Measurements from ENCODE around the gene FAM53B. TPM values are rescaled to one million over a fixed set of nuclear protein-coding genes. Genes with fewer than 3 reads are reported as not detected.
"Not testable (repeated sequence)": the region's sequence is repeated elsewhere in the genome, so short reads cannot be mapped to it uniquely, and the experiment has no call there.

FAM53B gene
- total RNA-seq, 2 experiments from 2014 or later = 30.1 to 30.9 TPM

DNA sequence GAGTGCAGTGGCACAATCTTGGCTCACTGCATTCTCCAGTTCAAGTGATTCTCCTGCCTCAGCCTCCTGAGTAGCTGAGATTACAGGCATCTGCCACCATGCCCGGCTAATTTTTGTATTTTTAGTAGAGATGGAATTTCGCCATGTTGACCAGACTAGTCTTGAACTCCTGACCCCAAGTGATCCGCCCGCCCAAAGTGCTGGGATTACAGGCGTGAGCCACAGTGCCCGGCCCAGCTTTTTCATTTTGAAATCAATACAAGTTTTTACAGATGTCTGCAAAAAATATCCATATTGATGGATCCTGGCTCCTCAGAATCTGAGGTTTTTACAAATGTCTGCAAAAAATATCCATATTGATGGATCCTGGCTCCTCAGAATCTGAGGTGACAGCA, 155.8 kb downstream of the FAM53B start:
- DNase-seq; H3K27me3 Mint-ChIP-seq; CTCF ChIA-PET; H3K4me3 Mint-ChIP-seq; H3K9me3 Mint-ChIP-seq; H3K4me1 Mint-ChIP-seq; H3K27ac Mint-ChIP-seq; H3K36me3 Mint-ChIP-seq (ENCODE audit: low read depth); POLR2A ChIA-PET: not testable (repeated sequence)

DNA sequence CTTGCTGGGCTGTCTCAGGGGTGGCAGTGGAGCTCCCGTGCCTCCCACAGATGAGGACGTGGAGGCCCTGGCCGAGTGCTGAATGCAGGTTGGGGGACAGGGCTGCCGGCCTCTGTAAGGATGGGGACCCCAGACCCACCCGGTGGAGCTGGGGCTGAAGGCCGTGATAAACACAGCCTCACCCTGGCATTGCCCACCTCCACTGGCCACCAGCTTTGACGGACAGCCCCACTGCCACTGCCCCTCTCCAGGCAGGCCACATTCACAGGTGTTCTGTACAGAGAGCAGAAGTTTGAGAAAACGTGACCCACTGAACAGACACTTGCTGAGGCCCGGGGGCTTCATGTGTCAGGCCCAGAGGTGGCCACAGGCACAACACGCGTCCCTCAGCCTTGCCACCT, 156.4 kb downstream of the FAM53B start:
- no peak overlapping the region for H3K4me3 Mint-ChIP-seq
- no peaks in the 10 kb centered on the region for H3K4me1 Mint-ChIP-seq
- no peaks in the 10 kb centered on the region for H3K36me3 Mint-ChIP-seq (ENCODE audit: low read depth)
- no peak overlapping the region for H3K27ac Mint-ChIP-seq
- no peaks in the 10 kb centered on the region for H3K27me3 Mint-ChIP-seq
- ChIA-PET CTCF (no interaction called here), POLR2A (no interaction called here)
- no peaks in the 10 kb centered on the region for H3K9me3 Mint-ChIP-seq
- DNase-seq = no peak

DNA sequence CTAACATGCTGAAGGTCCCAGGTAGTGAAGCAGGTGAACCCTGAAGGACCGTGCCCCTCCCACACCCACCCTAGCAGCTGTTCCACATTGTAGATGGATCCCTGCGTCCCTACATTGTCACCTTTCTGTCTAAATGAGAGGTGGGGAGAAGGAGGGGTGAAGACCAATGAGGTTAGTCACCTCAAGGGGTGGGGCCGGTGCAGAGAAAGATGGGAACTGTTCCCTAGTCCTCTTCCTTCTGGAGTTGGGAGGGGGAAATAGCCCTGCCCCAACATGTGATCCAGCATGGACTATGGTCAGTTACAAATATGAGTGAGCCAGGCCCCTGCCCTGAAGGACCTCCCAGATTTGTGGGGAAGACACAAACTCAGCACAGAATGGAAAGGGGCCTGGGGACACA, 158.0 kb downstream of the FAM53B start:
- CTCF ChIA-PET = no interaction called here
- Mint-ChIP-seq H3K4me3 (no peak overlapping the region), H3K4me1 (no peaks in the 10 kb centered on the region)

DNA sequence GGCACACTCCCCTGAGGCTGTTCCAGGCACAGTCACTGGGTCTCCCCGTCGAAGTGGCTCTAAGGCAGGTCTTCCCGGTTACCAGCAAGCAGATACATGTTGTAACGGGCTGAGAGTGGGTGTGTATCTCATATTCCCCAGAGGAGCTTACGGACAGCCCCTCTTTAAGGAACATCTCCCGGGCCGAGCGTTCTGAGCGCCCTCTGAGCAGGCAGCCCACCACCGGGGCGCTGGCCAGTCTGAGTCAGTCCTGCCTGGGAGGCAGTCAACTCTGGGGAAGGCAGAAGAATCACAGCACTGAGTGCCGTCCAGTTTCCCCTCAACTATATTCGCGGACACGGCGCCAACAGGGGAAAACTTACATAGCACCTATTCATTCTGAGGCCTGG, 165.2 kb downstream of the FAM53B start:
- Mint-ChIP-seq H3K4me1 (no peaks in the 10 kb centered on the region), H3K4me3 (no peak overlapping the region), H3K27ac (no peak overlapping the region), H3K27me3 (peaks cover 2% of the 10 kb centered on the region), H3K36me3 (ENCODE audit: low read depth) (no peaks in the 10 kb centered on the region), H3K9me3 (peaks cover 6% of the 10 kb centered on the region)
- no peak for DNase-seq
- ChIA-PET CTCF (interaction anchor here (0.6 kb wide), 1 partner anchor 173 kb away, joined by 4 read pairs; no protein-coding TSS in a partner anchor), POLR2A (no interaction called here)

More for the DNA sequence above, 158.0 kb downstream of the FAM53B start:
- peaks cover 2% of the 10 kb centered on the region for H3K27me3 Mint-ChIP-seq
- no peak overlapping the region for H3K27ac Mint-ChIP-seq
- no peaks in the 10 kb centered on the region for H3K9me3 Mint-ChIP-seq
- H3K36me3 Mint-ChIP-seq (ENCODE audit: low read depth) = no peaks in the 10 kb centered on the region
- POLR2A ChIA-PET = no interaction called here
- no peak for DNase-seq

DNA sequence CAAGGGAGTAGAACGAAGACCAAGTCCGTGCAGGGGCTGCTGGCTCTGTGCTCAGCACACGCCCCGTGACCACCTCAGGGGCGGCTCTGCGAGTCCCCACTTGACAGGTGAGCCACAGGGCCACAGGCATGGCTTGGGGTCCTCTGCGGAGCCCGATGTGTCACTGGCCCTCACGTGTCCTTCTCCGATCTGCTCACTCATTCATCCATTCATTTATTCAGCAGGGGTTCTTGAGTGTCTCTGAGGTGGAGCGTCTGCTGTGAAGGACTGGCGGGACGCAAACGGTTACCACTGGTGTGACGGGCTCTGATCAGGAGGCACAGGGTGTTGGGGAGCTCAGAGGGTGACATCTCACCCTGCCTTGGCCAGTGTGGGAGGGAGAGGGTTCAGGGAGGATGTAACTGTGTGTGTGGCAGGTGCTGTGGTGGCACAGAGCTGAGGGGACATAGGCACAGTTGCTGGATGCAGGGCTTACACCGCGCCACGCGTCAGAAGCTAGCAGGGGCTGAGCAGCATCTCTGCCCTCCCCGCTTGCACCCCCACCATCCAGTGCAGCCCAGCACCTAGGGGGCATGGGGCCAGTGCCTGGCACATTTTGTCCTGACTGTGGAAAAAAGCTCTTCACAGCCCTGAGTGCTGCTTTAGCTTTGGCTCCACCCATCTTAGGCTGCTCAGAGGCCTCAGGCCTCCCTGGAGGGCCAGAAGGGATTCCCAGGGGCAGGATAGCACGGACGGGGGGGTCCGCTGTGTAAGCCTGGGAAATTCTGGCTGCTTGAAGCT, 165.8 kb downstream of the FAM53B start:
- no peaks in the 10 kb centered on the region for H3K36me3 Mint-ChIP-seq (ENCODE audit: low read depth)
- POLR2A ChIA-PET = no interaction called here
- CTCF ChIA-PET = interaction anchor here (0.6 kb wide), 1 partner anchor 174 kb away, joined by 4 read pairs; no protein-coding TSS in a partner anchor
- no peak overlapping the region for H3K27ac Mint-ChIP-seq
- H3K4me3 Mint-ChIP-seq = no peak overlapping the region
- no peak for DNase-seq
- H3K27me3 Mint-ChIP-seq = peaks cover 2% of the 10 kb centered on the region
- H3K4me1 Mint-ChIP-seq = no peaks in the 10 kb centered on the region
- peaks cover 6% of the 10 kb centered on the region for H3K9me3 Mint-ChIP-seq

DNA sequence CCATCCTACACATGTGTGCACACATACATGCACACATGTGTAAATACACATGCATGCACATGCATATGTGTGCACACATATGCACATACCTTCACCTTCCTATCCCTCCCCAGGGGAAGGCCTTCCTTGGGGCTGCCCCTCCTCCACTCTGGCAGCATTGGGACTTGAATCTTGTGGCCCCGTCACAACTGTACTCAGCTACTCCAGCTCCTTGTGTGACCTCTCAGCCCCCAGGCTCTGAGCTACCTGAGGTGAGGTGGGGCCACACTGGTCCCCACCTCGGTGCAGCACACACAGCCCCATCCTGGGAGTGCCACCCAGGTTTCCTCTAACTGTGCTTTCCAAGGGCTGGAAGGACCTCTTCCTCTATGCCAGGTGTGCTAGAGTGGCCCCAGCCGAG, 166.5 kb downstream of the FAM53B start:
- Mint-ChIP-seq H3K27ac (no peak overlapping the region), H3K9me3 (peaks cover 6% of the 10 kb centered on the region), H3K27me3 (peaks cover 2% of the 10 kb centered on the region), H3K36me3 (ENCODE audit: low read depth) (no peaks in the 10 kb centered on the region), H3K4me3 (no peak overlapping the region), H3K4me1 (no peaks in the 10 kb centered on the region)
- ChIA-PET POLR2A (no interaction called here), CTCF (no interaction called here)
- no peak for DNase-seq

DNA sequence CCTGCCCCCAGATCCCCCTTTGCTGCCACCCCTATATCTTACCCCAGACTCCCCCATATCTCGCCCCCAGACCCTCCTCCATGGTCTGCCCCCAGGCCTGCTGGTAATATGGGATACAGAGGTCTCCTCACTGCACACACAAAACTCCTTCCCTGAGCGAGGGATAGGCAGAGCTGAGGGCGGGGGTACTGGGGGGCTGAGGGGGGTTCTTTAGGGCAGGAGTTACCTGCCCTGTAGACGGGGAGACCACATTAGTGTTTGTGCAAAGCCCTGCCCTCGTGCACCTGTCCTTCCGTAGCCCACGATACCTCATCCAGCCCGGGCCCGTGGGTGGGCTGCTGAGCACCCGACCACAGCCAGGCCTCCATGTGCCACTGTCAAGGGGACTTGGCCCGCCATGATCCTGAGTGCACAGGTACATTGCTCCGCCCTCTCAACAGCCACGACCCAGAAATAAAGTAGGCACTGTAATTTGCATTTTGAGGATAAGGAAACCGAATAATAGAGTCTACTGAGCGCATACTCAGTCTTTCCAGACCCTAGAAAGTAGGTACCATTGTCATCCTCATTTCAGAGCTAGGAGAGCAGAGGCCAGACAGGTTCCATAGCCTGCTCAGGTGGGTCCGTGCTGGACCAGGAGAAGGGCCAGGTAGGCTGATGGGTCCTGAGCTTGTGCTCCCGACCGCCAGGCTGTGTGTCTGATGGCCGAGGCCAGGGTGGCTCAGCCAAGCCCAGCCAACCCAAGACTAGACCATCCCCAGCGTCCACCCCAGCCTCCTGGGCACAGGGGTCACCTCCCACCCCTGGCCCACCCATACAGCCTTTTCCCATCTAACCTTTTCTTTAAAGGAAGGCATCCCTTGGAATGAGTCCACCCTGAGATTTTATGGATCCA, 167.4 kb downstream of the FAM53B start:
- no peaks in the 10 kb centered on the region for H3K36me3 Mint-ChIP-seq (ENCODE audit: low read depth)
- H3K27me3 Mint-ChIP-seq = no peaks in the 10 kb centered on the region
- H3K9me3 Mint-ChIP-seq = peaks cover 6% of the 10 kb centered on the region
- no peak overlapping the region for H3K4me3 Mint-ChIP-seq
- H3K4me1 Mint-ChIP-seq = no peaks in the 10 kb centered on the region
- no peak overlapping the region for H3K27ac Mint-ChIP-seq
- POLR2A ChIA-PET = no interaction called here
- no peak for DNase-seq
- CTCF ChIA-PET = no interaction called here

DNA sequence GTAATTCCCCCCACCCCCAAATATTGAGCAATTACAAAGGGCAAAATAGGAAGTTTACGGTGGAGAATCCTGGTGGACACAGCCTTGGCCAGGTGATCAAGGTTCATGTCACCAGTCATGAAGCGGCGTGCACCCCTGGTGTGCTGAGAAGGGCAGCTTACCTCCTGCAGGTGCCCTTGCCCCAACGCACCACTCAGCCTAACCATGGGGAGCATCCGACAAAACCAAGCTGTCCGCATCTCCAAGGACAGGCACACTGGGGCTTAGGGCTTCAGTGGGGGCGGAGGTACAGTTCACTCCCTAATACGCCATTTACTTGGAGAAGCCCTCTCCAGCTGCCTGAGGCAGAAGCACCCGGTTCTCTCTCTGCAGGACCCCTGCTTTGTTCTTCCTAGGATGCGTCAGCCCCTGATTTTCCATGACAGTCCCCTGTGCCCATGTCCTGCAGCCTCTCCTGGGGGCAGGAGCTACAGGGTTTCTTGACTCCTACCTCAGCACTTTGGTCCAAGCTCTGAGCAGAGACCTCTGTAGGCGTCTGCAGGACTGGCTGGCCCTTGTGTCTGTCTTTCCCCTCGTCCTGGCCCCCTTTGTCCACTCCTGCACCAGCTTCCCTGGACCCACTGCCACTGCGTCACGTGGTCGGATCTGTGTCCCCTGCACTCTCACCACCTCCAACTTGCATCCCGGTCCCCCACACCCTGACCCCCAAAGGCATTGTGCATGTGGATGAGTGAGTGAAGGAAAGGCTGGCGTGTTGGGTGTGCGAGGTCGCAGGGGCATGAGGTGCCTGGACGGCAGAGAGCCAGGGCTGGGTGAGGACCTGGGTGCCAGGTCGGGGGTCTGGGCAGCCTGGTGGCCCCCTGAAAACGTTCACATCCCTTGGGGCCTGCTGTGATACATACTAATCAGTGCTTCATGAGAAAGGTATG, 168.8 kb downstream of the FAM53B start:
- ChIA-PET CTCF (no interaction called here), POLR2A (no interaction called here)
- Mint-ChIP-seq H3K4me1 (no peaks in the 10 kb centered on the region), H3K4me3 (no peak overlapping the region), H3K27me3 (no peaks in the 10 kb centered on the region), H3K36me3 (ENCODE audit: low read depth) (no peaks in the 10 kb centered on the region), H3K9me3 (peaks cover 6% of the 10 kb centered on the region), H3K27ac (no peak overlapping the region)
- DNase-seq = no peak

DNA sequence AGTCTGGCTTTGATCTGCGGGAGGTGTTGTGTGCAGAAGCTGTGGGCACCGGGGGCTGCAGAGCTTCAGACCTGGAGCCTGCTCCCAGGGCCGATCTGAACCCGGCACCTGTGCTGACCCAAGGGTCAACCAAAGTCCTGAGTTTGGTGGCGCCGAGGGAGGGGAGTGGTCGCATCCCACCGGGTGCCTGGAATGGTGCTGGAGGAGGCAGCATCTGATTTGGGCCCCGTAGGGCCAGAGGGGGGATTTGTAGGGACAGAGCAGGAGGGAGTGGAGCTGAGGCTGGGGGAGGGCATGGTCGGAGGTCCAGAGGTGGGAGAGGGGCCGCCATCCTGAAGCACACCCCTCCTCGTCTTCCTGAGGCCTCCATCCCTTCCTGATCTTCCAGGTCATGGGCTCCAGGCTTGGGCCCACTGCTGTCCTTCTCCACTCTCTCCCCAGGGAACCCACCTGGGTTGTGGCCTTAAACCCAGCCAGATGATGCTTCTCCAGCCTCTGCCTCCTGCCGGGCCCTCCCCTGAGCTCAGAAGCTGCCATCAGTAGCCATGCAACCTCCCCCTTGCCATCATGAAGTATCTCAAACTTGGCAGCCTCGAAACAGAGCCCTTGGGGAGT, 169.6 kb downstream of the FAM53B start:
- peaks cover under 1% of the 10 kb centered on the region for H3K9me3 Mint-ChIP-seq
- H3K36me3 Mint-ChIP-seq (ENCODE audit: low read depth) = no peaks in the 10 kb centered on the region
- H3K27me3 Mint-ChIP-seq = no peaks in the 10 kb centered on the region
- DNase-seq = no peak
- H3K4me1 Mint-ChIP-seq = no peaks in the 10 kb centered on the region
- ChIA-PET CTCF (no interaction called here), POLR2A (no interaction called here)
- no peak overlapping the region for H3K4me3 Mint-ChIP-seq
- no peak overlapping the region for H3K27ac Mint-ChIP-seq

DNA sequence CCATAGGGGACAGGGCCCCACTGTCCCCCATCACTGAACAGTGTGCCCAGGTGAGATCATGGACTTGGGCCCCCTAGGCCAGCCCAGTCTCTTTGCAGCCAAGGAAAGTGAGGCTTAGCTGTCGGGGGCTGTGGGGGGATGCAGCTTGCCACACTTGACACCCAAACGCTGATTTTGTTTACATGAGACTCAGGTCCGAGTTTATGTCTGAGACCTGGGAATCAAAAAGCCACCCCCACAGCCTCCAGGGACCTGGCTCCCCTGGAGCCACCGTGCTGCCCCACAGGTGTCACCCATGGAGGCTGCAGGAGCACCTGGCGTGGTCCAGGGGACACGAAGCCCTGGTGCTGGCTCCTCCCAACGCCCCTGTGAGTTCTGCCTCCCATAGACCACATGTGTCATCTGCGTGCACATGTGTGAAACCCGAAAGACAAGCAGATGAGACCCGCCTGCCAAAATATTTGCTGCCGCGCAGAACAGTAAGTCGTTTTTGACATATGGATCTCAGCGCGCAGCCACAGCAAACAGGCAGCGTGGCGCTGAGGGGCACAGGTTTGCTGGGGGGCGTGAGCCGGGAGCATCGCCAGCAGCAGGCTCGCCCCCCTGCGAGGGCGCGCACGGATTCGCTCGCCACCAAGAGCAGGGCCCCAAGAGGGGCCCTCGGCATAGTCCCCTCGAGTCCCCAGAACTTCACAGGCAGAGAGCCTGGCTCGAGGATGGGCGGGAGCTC, 170.3 kb downstream of the FAM53B start:
- Mint-ChIP-seq H3K4me3 (no peak overlapping the region), H3K27ac (no peak overlapping the region), H3K9me3 (no peaks in the 10 kb centered on the region), H3K36me3 (ENCODE audit: low read depth) (no peaks in the 10 kb centered on the region), H3K4me1 (no peaks in the 10 kb centered on the region), H3K27me3 (no peaks in the 10 kb centered on the region)
- no peak for DNase-seq
- ChIA-PET CTCF (no interaction called here), POLR2A (no interaction called here)

DNA sequence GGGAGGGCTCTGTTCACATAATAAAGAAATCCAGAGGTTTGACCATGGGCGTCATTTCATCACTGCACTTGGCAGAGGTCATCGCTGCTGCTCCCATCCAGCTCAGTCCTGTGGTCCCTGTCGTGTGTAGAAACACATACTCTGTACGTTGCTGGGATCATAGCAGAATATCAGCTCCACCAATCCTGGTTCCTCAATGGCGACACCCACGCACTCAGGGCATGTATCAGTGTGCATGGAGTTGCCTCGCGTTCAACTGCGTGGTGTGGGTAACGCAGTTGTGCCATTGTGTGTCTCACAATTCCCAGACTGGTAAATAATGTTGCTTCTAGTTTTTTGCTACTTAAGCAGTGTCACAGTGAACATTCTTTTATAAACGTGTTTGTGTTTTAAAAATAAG, 171.4 kb downstream of the FAM53B start:
- DNase-seq = no peak
- H3K27ac Mint-ChIP-seq = no peak overlapping the region
- no peaks in the 10 kb centered on the region for H3K9me3 Mint-ChIP-seq
- H3K4me3 Mint-ChIP-seq = no peak overlapping the region
- no peaks in the 10 kb centered on the region for H3K27me3 Mint-ChIP-seq
- CTCF ChIA-PET = interaction anchor here (0.6 kb wide), 2 partner anchors 80 to 604 kb away, joined by 3 read pairs; no protein-coding TSS in a partner anchor
- no peaks in the 10 kb centered on the region for H3K4me1 Mint-ChIP-seq
- H3K36me3 Mint-ChIP-seq (ENCODE audit: low read depth) = no peaks in the 10 kb centered on the region
- POLR2A ChIA-PET = no interaction called here

DNA sequence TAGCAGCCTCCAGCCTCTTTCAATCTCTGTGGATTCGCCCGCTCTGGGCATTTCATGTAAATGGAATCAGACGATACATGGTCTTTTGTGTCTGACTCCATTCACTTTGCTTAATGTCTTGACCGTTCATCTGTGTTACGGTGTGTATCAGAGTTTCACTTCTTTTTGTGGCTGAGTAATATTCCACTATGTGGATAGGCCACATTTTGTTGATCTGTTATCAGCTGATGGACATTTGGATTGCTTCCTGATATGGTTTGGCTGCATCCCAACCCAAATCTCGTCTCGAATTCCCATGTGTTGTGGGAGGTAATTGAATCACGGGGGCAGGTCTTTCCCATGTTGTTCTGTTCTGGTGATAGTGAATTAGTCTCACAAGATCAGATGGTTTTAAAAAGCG, 173.5 kb downstream of the FAM53B start:
- DNase-seq = no peak
- Mint-ChIP-seq H3K9me3 (no peaks in the 10 kb centered on the region), H3K4me1 (no peaks in the 10 kb centered on the region), H3K27me3 (no peaks in the 10 kb centered on the region), H3K36me3 (ENCODE audit: low read depth) (no peaks in the 10 kb centered on the region), H3K27ac (no peak overlapping the region), H3K4me3 (no peak overlapping the region)
- ChIA-PET POLR2A (no interaction called here), CTCF (no interaction called here)
